Body of pancreas (tissue), 4 donors: ENCODE measurements around the gene TMEM150C. TPM values are rescaled to one million over a fixed set of nuclear protein-coding genes. Genes with fewer than 3 reads are reported as not detected.

Experiments
- ATAC-seq: fragments of 150-250 bp; one replicate; pipeline ENCODE4 v1.9.1; 2016
- DNase-seq, 4 donors: peaks; one replicate each; pipeline ENCODE4 v3.0.0-alpha.2; 2019
- H3K27ac ChIP-seq, 4 donors: fragments of 200-600 bp; sonication (generic); 1 replicate in 3 of 4; 2 replicates in 1 of 4; pipeline versions ENCODE4 v1.5.1 to v1.6.1; 2016 to 2019; ENCODE audit warnings: mild to moderate bottlenecking in 1 of 4, mixed read lengths in 1 of 4, moderate library complexity in 1 of 4
- H3K27me3 ChIP-seq, 2 donors: fragments of 200-600 bp; sonication (generic); one replicate each; pipeline ENCODE4 v1.6.0; 2016; ENCODE audit warnings: mild to moderate bottlenecking in 1 of 2
- H3K36me3 ChIP-seq, 2 donors: fragments of 200-600 bp; sonication (generic); replicated peaks in 1 of 2; 2 replicates each; pipeline ENCODE4 v1.5.1; 2016; ENCODE audit warnings: low read depth in 2 of 2; ENCODE audit not compliant: insufficient read depth in 1 of 2
- H3K4me1 ChIP-seq: fragments of 200-600 bp; sonication (generic); one replicate; pipeline ENCODE4 v1.6.0; 2016
- H3K4me3 ChIP-seq, 2 donors: fragments of 200-600 bp; sonication (generic); 1 replicate in 1 of 2; 2 replicates in 1 of 2; pipeline ENCODE4 v1.5.1; 2016 to 2019
- H3K9me3 ChIP-seq, 3 donors: fragments of 200-600 bp; sonication (generic); 1 replicate in 2 of 3; 2 replicates in 1 of 3; pipeline ENCODE4 v1.5.1; 2016
- CTCF ChIP-seq, 7 experiments: fragments of 450-650 bp in 4 of 7; fragments of 200-600 bp in 3 of 7; sonication (generic) in 3 of 7; IDR thresholded peaks; one replicate each; pipeline ENCODE4 v1.5.1; 2016 to 2019; ENCODE audit warnings: antibody characterized with exemption in 7 of 7
- POLR2A ChIP-seq, 3 donors: fragments of 450-650 bp; IDR thresholded peaks; one replicate each; pipeline ENCODE4 v1.6.1; 2016; ENCODE audit warnings: antibody characterized with exemption in 3 of 3, mild to moderate bottlenecking in 2 of 3
- WGBS, 2 donors: methylation state at CpG; one replicate each; pipeline ENCODE4 v1.1.5; 2017; 5-methylcytosine and 5-hydroxymethylcytosine counted together
- intact Hi-C: fragments of 100-400 bp; cut with DNase I; formaldehyde crosslinking; loops from one replicate; pipeline ENCODE4 v1.15.1; 2023
- total RNA-seq, 2 donors: library from RNA; depleted of rRNA; stranded (reverse); fragments of >200 nt; gene quantifications; one replicate each; pipeline ENCODE4 v1.1.0, GENCODE V29; 2016

The TMEM150C gene
- total RNA-seq, 2 donors from 2014 or later, result 5.2 to 5.6 TPM

DNA sequence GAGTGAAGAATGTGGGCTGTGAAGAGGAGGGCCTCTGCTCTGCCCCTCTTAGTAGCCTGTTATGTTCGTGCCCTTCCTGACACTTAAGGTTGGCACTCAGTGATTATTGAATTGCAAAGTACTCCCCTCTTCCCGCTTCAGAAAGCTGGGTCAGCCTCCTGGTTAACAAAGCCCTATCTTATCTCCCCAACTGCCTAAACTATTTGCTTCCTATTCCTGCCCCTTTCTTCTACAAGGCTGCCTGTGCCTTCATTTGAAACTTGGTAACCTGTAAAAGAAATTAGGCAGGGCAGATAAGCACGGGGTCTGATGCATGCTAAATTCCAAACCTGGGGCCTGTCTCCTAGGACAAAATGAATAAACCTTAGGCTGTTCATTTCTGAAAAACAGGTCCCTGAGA is 23.1 kb upstream of the TMEM150C start:
- Histone ChIP-seq H3K4me1 (no peaks in the 10 kb centered on the region), H3K27ac (no peak overlapping the region), H3K4me3 (no peak overlapping the region), H3K27me3 (no peaks in the 10 kb centered on the region), H3K36me3 (no peaks in the 10 kb centered on the region), H3K9me3 (no peaks in the 10 kb centered on the region)
- intact Hi-C loops, result no loop called here
- ATAC-seq, result no peak
- TF ChIP-seq CTCF (IDR thresholded peaks at IDR 0.05) (no peak), POLR2A (IDR thresholded peaks at IDR 0.05) (no peak)
- DNase-seq, result no peak
- 61 to 72% methylated on average over 3 of the region's 3 CpGs for WGBS, 2 donors

DNA sequence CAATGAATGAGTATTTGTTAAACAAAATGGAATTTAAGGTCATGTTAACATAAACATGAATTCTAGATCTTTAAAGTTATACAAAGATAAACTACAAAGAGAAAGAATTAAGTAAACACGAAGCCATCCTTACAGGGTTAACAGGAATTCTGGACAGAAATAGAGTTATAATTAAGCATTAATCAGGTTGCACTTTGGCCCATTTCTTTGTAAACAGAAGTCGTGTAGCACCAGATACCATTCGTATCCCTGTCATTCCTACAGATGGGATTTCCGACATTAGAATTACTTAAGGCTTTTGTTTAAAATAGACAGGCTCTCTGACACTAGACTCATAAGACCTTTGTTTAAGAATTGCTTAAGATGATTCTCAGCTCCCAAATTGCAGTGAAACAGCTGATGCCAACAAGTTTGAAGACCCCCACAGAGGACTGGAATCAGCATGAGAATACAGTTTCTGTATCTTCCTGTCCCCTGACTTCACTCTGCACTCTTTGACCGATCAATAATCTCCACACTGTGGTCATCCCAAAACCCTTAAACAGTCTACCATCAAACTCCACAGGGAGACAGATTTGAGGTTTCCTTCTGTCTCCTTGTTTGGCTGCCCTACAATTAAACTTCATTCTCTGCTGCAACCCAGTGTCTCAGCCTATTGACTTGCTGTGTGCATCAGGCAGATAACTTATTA is 22.3 kb upstream of the TMEM150C start:
- no peaks in the 10 kb centered on the region for H3K36me3 ChIP-seq
- H3K27me3 ChIP-seq, result no peaks in the 10 kb centered on the region
- H3K27ac ChIP-seq, result no peak overlapping the region
- H3K4me3 ChIP-seq, result no peak overlapping the region
- intact Hi-C loops, result no loop called here
- ATAC-seq, result no peak
- 34 to 39% methylated on average over 5 of the region's 5 CpGs for WGBS, 2 donors
- H3K9me3 ChIP-seq, result no peaks in the 10 kb centered on the region
- DNase-seq, result no peak
- H3K4me1 ChIP-seq, result no peaks in the 10 kb centered on the region
- TF ChIP-seq POLR2A (IDR thresholded peaks at IDR 0.05) (no peak), CTCF (IDR thresholded peaks at IDR 0.05) (no peak)

GRCh38 chr4:82579932-82580331 is 18.1 kb upstream of the TMEM150C start:
- H3K27ac ChIP-seq, result no peak overlapping the region
- ATAC-seq (no peak), DNase-seq (no peak)
- WGBS, 2 donors, result 81 to 86% methylated on average over 5 of the region's 5 CpGs
- no peaks in the 10 kb centered on the region for H3K36me3 ChIP-seq
- no peak overlapping the region for H3K4me3 ChIP-seq
- H3K4me1 ChIP-seq, result peaks cover 6% of the 10 kb centered on the region
- no peaks in the 10 kb centered on the region for H3K9me3 ChIP-seq
- no peak for TF ChIP-seq CTCF (IDR thresholded peaks at IDR 0.05)
- no peak for TF ChIP-seq POLR2A (IDR thresholded peaks at IDR 0.05)
- intact Hi-C loops, result no loop called here
- no peaks in the 10 kb centered on the region for H3K27me3 ChIP-seq

DNA sequence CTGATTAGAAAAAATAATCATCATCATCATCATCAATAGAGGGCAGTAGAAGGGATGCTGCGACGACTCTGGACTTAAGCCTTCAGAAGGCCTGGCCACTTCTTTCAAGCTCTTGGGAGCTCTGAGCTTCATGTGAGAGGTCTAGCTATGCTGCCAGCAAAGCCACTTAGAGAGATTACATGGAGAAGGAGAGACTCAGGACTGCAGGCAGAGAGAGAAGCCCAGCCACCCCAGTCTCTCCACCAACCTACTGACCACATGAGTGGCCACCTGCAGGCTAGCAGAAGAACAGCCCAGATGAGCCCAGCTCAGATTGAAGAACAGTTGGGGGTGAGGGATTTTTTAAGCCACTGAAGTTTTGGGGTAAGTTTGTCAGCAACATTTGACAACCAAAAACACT is 17.1 kb upstream of the TMEM150C start:
- ATAC-seq (no peak), DNase-seq (no peak)
- Histone ChIP-seq H3K27ac (no peak overlapping the region), H3K27me3 (no peaks in the 10 kb centered on the region), H3K4me3 (no peak overlapping the region), H3K9me3 (no peaks in the 10 kb centered on the region), H3K4me1 (peaks cover 6% of the 10 kb centered on the region), H3K36me3 (no peaks in the 10 kb centered on the region)
- intact Hi-C loops, result no loop called here
- TF ChIP-seq CTCF (IDR thresholded peaks at IDR 0.05), result no peak
- no peak for TF ChIP-seq POLR2A (IDR thresholded peaks at IDR 0.05)
- 77 to 95% methylated on average over 2 of the region's 2 CpGs for WGBS, 2 donors

GRCh38 chr4:82577451-82577850 is 15.7 kb upstream of the TMEM150C start:
- H3K27me3 ChIP-seq, result no peaks in the 10 kb centered on the region
- DNase-seq (no peak), ATAC-seq (no peak)
- TF ChIP-seq POLR2A (IDR thresholded peaks at IDR 0.05) (no peak), CTCF (IDR thresholded peaks at IDR 0.05) (no peak)
- intact Hi-C loops, result no loop called here
- H3K36me3 ChIP-seq, result no peaks in the 10 kb centered on the region
- no peak overlapping the region for H3K27ac ChIP-seq
- H3K4me3 ChIP-seq, result no peak overlapping the region
- 88 to 100% methylated on average over 1 of the region's 1 CpG for WGBS, 2 donors
- H3K9me3 ChIP-seq, result no peaks in the 10 kb centered on the region
- peaks cover 6% of the 10 kb centered on the region for H3K4me1 ChIP-seq
